Ramos (cell line): ENCODE measurements around the gene MED8.
"Not testable (repeated sequence)": the region's sequence is repeated elsewhere in the genome, so short reads cannot be mapped to it uniquely, and the experiment has no call there.

ENCODE experiments used
- in situ Hi-C: fragments of 300-500 bp; cut with MboI; formaldehyde crosslinking; loops from one replicate; pipeline ENCODE4 v1.14.3; 2022; ENCODE audit warnings: low sequenced_read_pairs; ENCODE audit not compliant: unreplicated experiment

Gene MED8

DNA sequence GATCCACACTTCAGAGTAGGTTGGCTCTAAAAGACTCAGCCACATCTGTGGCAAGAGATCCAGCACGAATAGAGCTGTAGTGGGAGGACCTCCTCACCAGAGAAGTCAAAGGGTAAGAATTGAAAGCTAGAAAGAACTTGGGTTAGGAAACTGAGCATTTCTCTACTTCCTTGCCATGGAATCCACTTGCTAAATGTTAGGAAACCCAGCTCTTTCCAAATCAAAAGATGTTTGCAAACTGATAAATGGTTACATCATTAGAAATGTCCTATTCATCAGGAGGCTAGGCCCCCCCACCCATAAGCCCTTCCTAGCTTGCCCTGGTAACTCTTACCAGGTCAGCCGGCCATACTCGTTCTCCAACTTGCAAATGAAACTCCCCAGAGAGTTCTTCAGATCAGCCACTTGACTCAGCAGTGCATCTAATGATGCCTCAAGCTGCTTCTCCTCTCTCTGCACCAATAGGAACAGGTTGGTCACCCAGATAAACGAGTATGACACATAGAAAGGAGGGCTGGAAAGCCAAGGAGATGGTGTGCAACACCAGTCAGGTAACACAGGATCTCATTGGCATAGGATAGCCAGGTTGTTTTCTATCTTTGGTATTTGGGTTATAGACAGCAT, 1.5 kb downstream of the MED8 start:
- in situ Hi-C loops, result no loop called here

DNA sequence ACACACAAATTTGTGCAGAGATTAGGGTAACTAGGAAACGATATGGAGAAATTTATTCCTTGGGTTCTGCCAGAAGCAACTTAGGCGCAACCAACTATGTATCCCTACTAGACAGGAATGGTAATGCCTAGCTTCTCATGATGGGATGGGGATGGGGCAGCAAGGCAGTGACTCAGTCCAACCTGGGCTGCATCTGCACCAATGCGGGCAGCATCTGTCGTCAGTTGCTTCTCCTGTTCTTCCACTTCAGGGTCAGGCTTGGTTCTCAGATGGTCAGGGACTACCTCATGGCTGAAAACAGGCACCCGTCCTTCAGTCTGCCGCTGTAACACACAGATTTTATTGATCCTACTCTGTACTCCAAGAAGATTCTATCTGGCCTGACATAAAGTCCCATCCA, 2.9 kb downstream of the MED8 start:
- in situ Hi-C loops, result no loop called here

DNA sequence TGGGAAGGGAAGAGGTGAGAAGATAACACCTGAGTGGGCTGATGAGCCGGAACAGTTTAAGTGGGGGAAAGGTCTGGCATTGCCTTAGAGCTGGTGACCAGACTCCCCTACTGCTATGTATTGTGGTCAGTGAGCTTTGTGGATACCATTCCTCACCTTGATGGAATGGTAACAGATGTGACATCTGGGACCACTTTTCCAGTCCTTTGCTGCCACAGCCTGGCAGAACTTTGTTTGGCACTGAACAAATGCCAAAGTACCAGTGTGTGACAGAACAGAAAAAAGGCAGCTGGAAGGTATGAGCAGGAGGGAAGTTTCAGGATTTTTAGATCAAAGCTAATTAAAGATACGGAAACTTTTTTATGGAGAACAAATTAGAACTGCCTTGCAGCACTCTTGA, 6.2 kb downstream of the MED8 start:
- in situ Hi-C loops, result no loop called here

DNA sequence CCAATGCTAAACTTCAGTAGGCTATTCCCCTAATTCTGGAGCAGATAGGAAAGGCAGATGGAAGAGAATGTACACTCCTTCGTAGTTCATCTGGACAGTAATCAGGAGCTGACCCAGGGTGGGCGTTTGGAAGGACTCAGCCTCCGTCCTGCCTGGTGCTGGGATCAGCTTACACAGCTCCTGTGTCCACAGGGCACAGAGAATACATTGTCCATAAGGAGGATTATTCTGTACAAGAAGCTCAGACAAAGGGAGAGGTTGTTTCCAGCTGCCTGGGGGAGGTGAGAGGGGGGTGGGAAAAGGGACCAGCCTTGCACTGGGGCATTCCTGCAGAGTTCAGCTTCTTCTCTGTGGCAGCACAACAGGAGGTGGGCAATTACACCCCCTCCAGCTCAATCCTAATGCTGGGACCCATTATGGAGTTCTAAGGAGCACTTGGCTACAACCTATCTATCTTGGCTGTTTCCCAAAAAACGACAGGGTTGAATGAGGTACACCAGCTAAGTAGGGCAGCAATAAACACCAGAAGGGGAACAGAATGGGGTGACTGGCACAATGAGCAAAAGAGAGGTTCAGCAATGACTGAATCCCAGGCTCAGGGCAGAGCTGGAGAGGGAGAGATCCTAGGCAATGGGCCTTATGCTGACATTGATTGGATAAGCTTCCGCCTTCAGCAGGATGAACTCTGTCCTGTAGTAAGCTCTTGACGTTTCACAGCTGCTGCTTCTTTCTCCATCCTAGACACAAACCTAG, 7.4 kb downstream of the MED8 start:
- in situ Hi-C loops, result no loop called here

DNA sequence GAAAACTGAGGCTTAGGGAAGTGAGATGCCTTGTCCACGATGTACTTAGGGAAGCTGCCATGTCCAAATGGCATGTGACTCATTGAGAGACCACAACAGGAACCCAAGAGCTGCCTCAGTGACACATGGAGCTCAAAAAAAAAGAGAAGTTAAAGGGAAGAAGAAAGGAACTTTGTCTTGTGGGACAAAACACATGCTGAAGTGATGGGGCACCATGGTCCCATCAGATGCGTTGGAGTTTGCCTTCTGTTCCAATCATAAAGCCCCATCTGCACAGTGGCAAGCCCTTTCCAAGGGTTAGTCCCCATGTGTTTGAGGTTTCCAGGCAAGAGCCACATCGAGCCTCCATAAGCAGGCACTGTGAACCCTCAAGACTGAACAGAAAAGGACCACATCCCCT, 8.0 kb downstream of the MED8 start:
- in situ Hi-C loops, result no loop called here

DNA sequence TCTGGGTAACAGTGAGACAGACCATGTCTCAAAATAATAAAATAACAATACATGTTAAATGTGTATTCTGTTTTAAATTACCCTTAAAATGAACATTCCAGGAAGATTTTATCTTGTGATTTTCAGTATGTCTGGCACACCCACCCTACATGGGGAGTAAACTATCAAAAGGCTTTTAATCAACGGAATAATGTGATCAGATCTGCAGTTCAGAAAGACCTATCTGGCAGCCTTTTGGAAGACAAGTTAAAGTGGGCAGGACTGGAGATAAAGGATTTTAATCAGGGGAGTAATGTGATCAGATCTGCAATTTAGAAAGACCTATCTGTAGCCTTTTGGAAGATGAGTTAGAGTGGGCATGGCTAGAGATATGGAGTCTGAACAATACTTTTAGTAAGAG, 10.1 kb downstream of the MED8 start:
- in situ Hi-C loops, result no loop called here

DNA sequence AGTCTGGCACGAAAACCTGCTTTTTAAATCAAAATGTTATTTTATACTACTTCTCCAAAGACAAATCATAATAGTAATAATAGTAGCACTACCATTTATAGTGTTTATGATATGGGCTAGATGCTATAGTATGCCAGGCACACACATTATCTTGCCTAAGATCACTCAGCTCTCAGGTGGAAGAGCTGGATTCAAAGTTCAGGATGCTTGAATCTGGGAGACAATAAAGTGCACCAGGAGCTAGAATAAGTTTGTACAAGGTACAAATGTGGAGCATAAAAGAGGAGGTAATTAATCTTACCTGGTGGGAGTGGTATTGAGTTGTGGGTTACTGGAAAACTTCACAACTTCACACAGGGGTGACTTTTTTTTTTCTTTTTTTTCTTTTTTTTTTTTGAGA, 11.8 kb downstream of the MED8 start:
- in situ Hi-C loops, result no loop called here

DNA sequence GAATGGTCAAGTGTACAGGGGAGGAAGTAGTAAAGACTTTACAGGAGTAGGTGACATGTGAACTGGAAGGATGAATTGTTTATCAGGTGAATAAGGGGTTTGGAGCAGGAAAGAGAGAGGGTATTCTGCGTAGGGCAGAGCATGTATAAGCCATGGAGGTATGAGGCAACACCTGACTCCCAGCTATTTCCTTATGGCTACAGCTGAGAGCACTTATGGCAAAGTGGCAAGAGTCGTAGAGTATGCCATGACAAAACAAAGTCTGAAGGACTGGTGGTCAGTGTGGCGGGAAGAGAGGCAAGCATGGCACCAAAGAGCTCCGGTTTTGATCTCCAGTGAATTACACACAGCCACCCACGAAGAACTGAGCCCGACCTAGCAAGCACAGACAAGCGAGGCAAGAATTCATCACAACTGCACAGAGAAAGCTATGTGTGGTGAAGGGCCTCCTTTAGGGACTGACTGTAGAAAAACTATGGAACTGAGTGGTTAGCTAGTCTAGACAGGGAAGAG, 12.8 kb downstream of the MED8 start:
- in situ Hi-C loops, result no loop called here

DNA sequence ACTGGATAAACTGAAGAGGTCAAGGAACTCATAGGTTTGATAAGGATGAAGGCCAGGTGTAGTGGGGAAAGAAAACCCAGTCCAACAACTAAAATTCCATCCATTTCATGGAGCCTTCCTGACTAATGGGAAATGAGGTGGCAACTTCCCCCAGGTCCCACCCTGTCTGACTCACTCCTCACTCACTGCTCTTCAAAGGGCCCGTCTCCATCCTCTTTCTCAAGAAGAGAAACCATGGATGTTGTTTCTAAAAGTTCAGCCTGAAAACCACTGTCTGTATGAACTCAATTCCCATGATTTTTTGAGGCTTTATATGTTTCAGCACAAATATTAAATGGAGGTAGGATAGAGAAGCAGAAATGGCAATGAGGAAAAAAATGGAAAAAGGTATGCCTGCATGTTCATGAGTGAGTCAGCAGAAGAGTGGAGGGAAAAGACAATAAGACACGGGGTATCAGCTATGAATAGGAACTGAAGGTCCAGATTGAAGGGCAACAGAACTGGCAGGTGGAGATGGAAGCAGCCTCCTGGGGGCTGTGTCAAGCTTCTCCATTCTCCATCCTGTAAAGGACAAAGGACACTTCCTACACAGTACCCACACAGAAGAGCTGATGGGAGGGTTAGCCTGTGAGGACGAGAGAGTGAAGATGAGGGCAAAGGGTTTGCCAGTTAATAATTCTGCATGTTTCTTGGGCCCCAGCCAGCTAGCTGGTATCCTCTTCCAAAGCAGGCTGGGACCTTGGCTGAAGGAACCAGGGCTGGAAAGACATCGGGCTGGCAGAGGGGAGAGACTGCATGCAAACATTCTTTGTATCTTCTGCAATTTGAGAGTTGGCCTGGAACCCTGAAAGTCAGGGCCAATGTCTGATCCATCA, 16.3 kb downstream of the MED8 start:
- in situ Hi-C loops, result no loop called here

DNA sequence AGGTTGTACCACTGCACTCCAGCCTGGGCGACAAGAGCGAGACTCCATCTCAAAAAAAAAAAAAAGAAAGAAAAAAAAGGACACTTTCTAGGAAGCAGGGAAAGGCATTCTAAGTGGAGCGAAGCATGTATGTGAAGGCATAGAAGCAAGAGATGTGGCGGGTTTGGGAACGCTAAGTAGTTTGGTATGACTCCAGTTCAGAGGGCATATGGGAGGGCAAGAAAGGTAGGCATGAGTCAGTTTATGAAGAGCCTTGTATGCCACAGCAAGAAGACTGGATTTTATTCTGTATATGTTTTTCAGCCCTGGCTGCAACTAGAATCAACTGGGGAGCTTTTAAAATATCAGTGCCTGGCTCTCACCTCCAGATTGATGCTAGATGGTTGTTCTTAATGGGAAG, 17.4 kb downstream of the MED8 start:
- in situ Hi-C loops, result no loop called here

DNA sequence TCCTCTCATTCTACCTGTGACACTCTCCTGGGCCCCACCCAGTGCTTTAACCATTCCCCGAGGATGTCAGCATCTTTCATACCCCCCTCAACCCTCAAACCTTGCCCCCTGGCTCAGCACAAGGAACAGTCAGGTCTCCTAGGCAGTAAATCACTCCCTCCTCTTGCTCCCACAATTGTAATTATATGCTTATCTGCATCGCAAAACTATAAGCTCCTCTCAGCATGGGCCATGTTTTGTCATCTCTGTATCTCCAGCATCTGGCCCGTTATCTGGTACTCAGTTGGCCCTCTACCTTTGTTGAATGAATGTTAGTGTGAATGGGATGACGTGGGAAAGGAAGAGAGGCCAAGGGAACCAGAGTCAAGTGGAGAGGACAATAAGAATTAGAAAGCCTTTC, 19.0 kb downstream of the MED8 start:
- in situ Hi-C loops, result no loop called here

DNA sequence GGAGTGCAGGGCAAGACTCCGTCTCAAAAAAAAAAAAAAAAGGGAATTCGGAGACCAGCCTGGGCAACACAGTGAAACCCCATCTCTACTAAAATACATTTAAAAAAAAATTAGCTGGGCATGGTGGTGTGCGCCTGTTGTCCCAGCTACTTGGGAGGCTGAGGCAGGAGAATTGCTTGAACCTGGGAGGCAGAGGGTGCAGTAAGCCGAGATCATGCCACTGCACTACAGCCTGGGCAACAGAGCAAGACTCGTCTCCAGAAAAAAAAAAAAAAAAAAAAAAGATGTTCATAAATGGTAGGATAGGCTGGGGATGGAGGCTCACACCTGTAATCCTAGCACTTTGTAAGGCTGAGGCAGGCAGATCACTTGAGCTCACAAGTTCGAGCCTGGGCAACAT, 19.8 kb downstream of the MED8 start:
- in situ Hi-C loops, result not testable (repeated sequence)

DNA sequence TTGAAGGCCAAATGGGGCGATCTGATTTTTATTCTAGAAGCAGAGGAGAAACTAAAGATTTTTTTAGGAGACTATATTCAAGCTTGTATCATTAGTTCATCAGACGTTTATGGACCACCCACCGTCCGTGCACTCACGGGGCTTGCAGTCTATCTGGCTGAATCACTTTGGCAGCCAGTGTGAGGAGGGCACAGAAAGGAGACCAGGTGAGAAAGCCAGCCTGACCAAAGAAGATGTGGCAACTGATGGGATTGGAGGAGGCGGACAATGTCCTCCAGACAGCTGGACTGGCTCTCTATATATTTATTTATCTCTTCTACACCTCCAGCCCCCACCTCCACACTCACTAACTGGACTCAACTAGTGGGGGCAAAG, 21.0 kb downstream of the MED8 start:
- in situ Hi-C loops, result no loop called here

DNA sequence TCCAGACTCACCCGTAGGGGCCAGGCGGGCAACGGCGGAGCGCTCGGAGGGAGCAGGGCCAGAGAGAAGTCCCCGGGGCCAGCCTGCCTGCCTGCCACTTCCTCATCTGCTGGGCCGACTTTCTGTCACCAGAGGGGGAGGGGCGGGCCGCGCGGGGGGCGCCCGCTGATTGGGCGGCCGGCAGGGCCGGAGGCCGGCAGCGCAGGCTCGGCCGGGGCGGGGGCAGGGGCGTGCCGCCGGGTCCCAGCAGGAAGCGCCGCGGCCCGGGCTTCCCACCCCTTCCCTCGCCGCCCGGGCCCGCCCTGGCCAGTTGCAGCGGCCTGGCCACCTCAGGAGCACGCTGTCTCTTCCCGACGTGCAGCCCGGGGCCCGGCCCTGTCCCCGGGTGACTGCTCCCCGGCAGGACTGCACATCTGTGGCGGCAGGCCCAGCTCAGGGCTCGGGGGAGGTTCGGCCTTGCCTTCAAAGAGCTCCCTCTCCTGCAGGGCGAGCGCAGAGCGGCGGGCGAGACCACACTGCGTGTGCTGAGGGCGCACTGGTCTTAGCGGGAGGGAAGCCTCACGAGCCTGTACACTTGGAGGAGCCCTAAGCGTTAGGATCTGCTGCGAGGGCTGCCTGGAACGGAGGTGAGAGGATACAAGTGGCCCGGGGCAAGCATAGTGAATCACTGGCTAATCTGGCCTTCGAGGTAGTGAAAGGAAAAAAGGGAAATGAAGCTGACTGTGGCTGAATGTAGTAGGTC, 21.5 kb downstream of the MED8 start, which contains the start of gene ELOVL1:
ELOVL1 (minus strand) TSS at position 108 of the 742 bp plus-strand sequence. CDS start 2,402 bp downstream, outside the sequence.
- in situ Hi-C loops, result no loop called here

DNA sequence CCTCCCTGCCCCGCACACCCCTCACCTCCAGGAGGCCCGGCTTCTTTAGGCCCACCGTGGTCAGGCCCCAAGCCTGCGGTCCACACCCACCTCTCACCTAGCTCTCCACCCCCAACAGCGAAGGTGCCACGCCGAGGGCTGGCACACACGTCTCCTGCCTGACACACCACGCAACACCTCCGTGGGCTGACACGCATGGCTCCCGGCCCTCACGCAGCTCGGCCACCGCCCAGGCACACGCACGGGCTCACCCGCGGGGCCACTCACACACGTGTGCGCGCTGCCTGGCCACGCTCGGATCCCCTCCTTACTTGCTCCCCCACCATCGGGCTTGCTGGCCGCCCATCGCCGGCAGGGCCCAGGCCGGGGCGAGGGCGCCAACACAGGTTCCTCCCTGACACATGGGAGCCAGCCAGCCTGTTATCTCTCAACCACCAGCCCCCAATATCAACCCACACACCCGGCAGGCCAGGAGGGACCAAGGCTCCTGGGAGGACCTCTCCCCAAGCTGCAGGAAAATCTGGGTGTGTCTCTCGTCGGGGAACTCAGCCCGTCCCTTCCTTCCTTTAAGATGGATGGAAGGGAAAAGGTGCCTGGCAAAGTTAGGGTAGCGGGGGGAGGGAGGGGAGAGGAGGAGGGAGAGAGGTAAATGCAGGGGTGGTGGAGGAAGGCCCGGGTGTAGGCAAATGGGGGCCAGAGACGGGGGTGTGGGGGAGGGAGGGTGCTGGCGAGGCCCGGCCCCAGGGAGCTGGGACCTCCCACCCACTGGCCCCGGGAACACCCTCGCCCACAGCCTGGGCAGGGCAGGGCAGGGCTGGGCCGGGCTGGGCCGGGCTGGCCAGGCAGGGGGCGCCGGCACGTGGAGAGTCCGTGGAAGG, 22.3 kb downstream of the MED8 start:
- in situ Hi-C loops, result no loop called here

DNA sequence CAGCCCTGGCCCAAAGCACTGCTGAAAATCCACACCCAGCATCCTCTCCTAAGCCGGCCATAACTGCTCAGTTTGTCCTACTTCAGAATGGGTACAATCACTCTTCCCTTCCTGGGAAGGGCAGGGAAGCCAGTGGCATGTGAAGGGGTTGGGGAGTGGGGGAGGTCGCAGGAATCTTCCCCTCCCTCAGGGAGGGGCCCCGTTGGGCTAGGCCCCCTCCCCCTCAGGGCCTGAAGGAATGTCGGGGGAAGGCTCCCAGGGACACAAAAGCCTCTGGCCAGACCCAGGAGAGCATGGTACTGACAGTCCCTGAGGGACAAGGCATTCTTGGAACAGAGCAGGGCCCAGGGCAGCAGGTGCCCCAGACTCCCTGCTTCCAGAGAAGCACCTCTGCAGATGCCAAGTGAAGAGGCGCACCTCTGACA, 23.0 kb downstream of the MED8 start:
- in situ Hi-C loops, result no loop called here

DNA sequence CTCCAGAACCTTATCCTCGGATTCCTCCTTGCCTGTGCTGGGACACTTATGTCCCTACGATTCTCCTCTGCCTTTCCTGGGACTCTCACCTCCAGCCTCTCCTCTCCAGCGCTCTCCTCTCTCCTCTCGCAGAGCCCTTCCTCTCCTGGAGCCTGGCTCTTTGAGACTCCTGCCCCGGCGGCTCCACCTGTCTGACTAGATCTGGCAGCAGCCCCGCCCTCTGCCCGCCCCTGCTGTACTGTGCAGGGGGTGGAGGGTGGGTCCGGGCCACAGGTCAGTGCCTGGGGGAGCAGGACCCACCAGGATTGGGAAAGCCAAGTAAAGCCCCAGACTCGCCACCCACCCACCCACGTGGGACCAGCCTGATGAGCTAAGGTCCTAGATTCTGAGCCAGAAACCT, 23.4 kb downstream of the MED8 start:
- in situ Hi-C loops, result no loop called here

DNA sequence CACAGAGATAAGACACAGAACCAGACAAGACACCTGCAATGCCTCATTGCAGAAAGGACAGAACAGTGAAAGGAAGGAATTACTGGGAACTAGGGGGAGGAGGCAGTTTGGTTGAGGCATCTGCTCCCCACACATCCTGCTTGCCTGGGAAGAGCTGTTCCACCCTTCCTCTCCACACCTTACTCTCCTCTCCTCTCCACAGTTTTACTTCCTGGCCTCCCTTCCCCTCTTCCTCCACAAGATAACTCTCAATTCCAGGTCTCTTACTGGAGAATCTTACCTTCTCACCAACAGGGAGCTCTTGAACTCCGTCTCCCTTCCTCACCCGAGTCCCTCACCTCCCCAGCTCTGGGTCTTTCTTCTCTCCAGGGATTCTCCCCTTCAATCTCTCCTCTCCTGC, 23.9 kb downstream of the MED8 start:
- in situ Hi-C loops, result no loop called here

DNA sequence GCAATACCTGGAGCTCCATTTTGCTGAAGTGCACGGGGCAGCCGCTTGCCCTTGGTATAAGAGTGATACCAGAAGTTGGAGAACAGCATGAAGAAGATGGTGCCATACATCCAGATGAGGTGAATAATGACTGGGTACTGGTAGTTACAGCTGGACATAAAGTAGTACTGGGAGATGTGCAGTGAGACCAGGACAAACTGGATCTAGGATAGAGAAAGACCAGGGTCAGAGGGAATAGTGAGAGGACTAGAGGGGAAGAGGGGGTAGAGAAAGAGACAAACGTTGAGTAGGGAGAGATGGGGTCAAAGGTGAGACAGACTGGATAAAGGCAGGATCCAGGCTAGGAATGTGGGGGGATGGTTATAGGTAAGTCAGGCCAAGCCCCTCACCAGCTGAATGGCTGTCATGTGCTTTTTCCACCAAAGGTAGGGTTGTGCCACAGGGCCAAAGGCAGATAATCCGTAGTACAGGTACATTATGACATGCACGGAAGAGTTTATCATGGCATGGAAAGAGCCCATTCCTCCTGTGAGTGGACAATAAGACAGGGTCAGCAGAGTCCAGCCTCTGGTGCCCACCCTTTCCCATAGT, 25.6 kb downstream of the MED8 start:
- in situ Hi-C loops, result no loop called here
